NCI-H128 (cell line): Measurements from ENCODE around the gene UGT8.
"Not testable (repeated sequence)": the region's sequence is repeated elsewhere in the genome, so short reads cannot be mapped to it uniquely, and the experiment has no call there.

Experiments
- DNase-seq: peaks from one replicate; lab custom pipeline; 2025; ENCODE audit not compliant: unreplicated experiment; lab: John Stamatoyannopoulos, UW

Gene UGT8, protein sequence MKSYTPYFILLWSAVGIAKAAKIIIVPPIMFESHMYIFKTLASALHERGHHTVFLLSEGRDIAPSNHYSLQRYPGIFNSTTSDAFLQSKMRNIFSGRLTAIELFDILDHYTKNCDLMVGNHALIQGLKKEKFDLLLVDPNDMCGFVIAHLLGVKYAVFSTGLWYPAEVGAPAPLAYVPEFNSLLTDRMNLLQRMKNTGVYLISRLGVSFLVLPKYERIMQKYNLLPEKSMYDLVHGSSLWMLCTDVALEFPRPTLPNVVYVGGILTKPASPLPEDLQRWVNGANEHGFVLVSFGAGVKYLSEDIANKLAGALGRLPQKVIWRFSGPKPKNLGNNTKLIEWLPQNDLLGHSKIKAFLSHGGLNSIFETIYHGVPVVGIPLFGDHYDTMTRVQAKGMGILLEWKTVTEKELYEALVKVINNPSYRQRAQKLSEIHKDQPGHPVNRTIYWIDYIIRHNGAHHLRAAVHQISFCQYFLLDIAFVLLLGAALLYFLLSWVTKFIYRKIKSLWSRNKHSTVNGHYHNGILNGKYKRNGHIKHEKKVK

DNA sequence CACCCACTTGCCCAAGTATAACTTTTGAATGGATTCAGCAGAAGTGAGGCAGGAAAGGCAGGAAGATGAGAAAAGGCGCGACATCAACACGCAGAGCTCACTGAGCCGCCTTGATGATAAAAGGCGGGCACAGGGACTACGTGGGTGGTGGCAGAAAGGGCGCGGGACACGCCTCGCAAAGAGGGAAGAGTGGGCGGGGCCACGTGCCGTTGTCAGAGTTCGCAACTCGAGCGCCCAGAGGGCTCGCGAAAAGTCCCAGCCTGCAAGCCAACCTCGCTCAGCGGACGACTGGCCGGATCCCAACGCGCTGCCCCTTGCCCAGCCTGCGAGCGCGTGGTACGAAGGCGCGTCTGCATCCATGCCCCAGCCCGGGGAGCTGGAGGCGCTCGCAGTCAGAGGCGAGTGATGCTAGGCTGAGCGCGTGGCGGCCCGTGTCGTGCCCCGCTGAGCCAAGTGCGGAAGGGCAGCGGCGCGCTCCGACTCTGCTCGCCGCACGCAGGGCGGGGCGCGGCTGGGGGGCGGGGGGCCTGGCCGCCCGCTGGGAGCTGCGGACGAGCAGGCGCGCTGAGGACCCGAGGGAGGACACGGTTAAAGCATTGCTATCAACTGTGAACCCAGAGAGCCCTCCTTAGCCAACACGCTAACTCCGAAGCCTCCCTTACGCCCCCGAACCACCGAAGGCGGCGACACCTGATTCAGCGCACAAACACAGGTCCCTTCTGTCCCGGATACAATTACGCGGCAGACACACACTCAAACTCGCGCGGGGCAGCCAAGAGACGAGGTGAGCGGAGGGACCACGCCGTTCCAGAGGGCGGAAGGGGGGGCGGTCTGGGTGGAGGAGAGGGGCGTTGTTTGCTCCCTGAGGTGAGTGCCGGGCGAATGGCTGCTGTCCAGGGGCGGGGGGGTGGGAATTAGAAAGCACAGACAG, at the start of gene UGT8:
TSS of gene UGT8 (plus strand) at position 617 of the 931 bp plus-strand sequence. CDS start 24,074 bp downstream, outside the sequence.
- DNase-seq = peak; percentile 20

DNA sequence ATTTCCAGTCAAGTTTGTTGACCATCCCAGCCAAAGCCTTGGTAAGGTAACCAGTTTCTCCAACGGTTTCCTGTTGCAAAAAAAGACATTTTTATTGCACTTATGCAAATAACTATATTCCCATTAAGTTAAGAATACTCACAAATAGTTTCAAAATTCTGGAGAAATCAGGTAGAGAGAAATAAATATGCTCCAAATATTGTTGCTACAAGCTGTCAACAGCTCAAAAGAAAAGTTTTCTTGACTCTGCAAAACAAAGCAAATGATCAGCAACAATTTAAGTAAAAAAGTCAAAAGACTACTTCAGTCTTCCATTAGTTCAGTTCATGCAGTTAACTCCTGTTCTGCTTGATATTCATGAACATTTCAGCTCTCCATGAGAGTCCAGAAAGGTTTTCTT, 49.0 kb upstream of the UGT8 start:
- DNase-seq = no peak

DNA sequence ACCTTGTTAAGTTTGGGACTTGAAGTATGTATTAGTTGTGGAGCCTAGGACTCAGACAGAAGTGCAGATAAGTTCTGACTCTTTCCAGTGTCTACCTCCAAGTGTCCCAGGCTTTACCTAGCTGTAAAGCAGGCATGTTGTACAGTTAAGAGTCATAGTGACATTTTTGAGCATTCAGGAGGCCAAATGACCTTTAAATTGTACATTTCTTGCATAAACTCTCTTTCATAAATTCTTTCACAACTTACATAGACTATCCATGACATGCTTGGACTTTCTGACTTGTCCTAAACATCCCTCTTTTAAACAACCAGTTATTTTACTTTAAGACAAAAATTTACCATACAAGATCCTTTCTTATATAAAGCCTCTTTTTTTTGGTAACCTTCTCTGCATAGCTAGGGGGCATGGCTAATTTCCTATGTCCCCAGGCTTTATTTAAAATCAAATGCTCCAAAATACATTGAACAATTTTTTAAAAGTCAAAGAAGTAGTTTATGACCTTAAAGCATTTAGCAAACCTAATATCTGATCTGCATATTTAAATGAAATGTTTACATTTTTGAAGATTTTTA, 40.1 kb upstream of the UGT8 start:
- DNase-seq = no peak

DNA sequence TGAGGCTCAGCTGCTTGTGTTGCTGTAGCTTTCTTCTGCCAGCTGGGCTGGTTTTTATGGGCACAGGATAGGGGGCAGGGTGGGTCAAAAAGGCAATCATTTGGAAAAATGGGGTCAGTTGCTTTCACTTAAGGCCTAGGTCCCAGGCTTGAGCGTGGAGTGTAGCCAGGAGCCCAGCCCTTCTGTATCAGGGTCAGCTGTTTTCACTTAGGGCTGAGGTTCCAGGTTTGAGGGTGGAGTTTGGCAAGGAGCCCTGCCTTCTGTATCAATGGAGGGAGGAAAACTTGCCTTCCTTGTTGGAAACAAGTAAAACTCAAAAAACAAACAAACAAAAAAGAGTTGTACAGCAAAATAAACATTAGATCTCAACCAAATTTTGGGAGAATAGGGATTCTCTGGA, 37.0 kb upstream of the UGT8 start:
- DNase-seq = no peak

DNA sequence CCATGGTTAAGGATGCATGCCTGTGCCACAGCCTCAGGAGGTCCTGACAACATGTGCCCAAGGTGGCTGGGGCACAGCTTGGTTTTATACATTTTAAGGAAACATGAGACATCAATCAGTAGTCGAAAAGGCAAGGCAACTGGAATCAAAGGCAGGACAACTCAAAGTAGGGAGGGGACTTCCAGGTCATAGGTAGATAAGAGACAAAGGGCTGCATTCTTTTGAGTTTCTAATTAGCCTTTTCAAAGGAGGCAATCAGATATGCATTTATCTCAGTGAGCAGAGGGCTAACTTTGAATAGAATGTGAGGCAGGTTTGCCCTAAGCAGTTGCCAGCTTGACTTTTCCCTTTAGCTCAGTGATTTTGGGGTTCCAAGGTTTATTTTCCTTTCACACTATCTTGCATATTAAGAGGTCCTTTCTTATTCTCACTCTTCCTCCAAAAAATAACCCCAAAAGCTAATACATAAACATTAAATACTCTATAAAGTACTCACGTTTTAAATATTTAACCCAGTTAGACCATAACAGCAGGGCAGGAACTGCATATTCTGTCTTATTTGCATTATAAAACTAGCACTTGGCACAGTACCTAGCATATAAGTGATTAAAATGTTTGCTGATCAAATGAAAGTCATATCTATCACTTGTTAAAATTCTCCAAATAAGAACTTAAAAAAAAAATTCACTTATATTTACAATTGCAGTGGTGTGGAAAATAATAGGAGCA, 36.3 kb upstream of the UGT8 start:
- DNase-seq = no peak

DNA sequence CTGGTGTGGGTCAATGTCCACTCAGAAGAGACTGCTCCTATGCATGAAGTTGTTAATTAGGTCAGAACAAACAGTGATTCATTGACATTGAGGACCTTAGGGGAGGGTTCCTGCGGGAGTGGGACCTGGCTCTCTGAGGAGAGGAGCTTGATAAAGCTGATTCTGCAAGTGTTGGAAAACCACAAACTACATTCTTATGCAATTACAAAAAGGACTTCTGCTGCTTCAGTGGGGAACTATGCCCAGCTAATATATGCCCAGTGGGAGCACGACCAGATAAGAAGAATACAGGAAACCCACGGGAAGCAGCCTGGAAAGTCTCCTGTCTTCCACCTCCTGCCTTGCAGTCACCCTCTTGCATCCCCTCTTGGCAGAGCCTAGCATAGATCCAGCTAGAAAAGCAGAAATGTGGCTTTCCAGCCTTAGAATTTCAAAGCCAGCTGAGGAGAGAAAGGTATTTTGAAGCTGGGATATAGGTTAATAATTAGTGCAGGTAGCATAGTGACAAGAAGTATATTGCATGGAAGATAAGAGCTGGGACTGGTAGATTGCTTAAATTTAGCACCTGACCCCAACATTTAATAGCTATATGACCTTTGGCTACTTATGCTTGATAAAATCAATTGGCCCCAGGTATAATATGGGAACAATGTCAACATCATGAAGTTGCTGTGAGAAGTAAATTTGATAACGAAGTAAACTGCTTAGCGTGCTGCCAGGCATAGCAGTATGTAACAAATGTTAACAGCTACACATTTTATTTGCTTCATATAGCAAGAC, 34.9 kb upstream of the UGT8 start:
- DNase-seq = no peak

DNA sequence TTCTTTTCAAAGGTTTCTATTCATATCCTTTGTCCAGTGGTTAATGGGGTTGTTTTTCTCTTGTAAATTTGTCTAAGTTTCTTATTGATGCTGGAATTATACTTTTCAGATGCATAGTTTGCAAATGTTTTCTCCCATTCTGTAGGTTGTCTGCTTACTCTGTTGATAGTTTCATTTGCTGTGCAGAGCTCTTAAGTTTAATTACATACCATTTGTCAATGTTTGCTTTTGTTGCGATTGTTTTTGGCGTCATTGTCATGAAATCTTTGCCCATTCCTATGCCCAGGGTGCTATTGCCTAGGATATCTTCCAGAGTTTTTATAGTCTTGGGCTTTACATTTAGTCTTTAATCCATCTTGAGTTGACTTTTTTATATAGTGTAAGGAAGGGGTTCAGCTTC, 21.2 kb upstream of the UGT8 start:
- DNase-seq = no peak

DNA sequence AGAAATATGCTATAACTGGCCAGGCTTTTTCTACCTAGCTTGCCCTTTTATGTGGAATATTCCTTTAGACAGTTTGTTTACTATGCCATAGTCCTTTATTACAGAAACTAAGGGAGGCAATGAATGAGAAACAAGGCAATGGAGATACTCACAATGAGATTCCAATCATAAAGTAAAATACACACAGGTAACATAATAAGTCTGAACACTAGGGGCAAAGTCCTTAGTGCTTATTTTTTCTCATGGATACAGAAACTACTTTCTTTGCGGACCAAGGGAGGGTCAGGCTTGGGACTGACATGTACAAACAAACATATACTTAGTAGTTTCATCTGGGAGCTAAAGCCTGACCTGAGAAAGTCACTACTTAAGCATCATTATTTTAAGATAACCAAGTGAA, 16.0 kb upstream of the UGT8 start:
- DNase-seq = no peak

DNA sequence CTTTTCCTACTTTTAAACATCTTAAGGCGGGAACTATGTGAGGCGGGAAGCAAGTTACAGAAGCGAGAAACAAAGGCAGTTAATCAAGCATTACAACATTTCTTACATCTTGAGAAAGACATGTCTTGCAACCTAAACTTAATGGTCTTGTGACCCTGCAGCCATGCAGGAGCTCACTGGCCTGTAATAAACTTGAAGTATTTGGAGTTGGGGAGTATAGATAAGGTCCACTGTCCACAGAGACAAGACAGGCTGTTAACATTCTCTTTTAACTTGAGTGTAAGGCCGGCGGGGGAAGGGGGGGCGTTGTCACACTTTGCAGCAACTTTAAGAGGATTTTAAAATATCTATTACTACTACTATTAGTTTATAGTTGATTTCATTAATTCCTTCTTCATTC, 10.3 kb upstream of the UGT8 start:
- no peak for DNase-seq

DNA sequence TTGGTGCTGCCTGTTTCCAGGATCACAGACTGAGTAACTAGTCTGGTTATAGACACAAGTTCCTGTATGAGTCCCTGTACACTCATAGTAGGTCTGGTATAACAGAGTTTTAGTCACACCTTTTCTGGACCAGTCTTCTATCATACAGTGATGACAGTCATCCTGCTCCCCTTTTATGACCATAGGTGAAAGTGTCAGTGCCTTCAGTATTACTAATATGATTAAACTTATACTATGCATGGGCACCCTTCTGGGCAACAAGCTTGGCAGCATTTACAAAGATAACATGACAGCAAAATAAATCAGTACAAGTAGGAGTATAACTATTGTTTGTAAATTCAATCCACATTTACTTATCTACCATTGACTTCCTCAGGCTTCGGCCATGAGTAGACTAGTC, 8.2 kb upstream of the UGT8 start:
- not testable (repeated sequence) for DNase-seq

DNA sequence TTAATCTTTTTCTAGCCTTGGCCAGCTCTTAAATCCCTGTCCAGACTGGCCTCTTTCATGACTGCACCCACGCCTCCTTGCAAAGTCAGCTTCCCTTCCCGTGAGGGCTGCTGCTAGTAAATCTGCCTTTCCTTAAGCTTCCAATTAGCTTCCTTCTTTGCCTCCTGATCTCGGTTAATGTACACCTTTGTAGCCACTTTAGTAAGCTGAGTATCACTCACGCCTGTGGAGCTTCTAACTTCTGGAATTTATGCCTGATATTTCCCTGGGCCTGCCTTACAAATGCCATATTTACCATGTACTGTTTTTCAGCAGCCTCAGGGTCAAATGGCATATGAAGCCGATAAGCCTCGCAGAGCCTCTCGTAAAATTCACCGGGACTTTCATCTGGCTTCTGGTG, 5.1 kb upstream of the UGT8 start:
- no peak for DNase-seq

DNA sequence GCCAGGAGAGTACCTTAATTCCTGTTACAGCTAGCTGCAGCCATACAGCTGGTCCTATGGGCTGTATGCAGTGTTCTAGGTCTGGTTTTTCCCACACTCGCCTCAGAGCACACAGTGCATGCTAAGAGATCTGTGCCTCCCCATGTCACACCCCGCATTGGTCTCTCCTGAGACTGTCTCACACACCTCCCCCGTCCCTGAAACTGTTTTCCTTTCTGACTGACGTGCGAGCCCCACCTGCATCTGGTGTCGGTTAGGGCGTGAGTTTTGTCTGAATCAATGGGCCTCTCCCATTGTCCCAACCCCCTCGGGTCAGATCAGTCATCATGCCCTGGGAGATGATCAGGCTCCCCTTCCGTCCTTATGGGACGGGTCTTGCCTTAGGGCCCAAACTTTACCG, 3.4 kb upstream of the UGT8 start:
- DNase-seq = no peak

DNA sequence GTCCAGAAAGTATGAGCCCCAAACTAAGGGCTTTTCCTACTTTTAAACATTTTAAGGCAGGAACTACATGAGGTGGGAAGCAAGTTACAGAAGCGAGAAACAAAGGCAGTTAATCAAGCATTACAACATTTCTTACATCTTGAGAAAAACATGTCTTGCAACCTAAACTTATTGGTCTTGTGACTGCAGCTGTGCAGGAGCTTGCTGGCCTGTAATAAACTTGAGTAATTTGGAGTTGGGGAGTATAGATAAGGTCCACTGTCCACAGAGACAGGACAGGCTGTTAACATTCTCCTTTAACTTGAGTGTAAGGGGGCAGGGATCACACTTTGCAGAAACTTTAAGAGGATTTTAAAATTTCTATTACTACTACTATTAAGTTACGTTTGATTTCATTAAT, 2.7 kb upstream of the UGT8 start:
- DNase-seq = no peak

DNA sequence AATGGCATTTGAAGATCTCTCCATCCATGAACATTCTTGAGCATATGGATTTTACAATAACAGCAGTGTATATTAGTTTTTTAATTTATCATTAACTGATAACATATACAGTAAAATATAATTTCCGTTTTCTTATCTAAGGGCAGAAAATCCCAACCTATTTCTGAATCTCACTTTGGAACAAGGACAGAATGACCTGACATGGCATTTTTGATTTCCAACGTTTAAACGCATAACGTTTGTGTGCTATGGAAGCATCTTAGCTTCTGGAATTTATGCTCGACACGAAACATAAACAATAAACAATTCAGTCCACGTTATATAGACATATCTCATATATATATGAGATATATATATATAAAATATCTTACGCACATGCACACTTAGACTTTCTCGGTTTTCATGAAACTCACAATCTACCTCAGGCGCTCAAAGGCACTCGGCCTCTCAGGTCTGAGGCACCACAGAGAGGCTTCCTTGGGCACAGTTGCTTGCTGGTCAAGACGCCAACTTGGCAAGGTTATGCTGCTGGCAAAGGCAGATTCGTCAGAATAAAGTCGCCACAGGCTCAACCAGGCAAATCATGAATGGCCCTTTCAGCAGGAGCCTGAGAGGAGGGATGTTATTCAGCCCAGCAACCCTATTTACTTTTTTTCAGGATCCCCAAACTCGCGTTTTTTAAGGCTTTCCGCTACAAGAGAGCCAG, 1.0 kb upstream of the UGT8 start:
- DNase-seq = no peak

DNA sequence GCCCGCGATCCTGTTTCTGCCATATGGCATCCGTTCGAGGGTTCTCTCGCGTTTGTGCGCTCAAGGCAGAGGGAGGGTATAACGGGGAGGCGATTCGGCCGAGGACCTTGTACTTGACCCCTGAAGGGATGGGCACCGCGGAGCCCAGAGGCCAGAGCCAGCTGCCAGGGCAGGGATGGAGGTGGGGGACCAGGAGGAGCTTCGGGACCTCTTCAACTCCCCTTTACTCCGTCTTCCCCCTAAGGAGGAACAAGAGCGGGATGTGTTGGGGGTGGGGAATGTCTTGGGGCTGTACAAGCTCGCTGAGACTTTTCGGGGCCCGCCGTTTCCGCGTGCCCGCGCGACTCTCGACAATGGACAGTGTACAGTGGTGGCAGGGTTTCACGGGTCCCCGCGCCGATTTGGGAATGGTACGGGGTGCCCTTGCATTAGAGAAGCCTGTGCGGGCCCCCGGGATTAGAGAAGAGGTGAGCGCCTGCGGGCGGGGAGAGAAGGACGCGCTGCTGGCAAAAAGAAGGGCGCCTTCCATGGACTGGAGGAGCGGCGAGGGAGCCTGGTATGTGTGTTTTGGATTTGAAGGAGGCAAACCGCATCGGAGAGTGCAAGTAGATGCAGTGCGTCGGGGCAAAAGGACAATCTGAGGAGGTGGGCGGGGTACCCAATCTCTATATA, 760 bp downstream of the UGT8 start:
- DNase-seq = no peak

DNA sequence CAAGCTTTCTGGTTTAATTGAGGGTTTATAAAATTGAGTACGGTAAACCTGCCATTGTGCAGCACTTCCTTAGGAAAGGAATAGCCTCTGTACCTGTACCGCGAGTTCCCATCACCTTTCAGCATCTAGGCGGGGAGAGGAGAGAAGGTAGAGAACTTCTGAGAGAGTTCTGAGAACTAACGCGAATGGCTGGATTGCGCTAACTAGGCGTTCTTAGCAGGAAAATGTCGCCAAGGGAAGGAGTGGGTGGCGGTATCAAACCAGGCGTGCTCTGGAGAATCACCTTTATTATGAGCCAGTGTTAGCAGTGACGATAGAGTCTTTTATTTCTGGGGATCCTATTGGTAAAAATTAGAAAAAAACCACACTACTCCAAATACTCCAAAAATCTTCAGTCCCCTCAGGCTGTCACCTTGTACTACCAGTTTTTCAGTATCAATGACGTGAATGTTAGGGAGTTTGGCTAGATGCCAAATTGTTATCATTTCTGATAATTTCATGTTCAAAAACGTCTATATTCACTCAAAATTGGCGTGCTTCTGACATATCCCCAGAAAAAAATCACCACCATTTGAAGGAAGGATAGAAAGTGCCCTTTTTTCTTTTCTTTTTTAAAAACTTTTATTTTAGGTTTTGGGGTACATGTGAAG, 1.4 kb downstream of the UGT8 start:
- DNase-seq = no peak

DNA sequence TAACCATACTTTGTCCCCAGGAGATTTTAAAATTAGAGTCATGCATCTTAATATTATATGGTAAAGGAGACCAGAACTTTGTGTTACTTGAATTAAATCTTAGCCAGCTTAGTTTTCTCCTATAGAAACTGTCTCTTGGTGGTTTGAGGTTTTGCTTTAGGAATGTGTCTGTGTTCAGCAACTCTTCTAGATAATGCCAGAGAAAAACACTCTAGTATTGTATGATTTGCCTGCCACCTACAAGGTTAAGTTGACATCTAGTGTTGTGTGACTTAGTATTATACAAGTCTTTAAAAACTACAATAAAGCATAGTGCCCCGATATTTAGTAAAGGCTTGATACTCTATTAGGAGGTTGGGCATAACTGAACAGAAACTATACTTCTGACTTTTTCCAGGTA, 2.1 kb downstream of the UGT8 start:
- no peak for DNase-seq

DNA sequence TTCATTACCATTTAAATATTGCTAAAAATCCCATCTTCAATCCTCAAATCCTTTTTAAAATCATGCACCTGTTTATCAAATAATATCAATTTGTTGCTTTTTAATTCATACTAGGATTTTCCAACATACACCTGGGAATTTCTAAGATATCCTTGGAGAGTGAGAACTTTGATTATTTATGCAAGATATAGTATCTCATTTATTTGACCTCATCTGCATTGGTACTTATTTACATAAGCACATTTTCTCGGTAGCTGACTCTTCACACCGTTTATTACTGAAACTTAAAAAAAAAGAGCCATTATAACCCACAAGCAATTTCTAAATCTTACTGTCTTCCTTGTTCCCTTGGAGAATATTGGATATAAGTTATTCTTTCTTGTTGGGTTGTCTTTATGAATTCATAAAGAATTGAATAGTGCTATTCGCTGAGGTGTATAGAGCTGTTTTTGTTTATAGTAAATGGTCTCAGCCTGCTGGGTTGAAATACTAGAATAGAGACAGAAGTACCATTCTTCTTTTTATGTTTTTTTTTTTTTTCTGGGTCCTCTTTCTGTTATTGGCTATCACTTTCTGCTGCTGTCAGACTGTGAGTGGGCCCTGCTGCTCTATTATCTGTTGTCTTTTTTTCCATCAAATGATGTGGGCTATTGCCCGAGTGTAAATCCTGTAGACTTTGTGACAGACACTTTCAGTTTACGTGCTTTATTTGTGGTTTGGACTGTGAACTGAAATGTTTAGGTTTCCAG, 2.9 kb downstream of the UGT8 start:
- no peak for DNase-seq
